Renal cortex interstitium (tissue), 11 donors: ENCODE data around the gene DNPH1. TPM values are rescaled to one million over a fixed set of nuclear protein-coding genes. Genes with fewer than 3 reads are reported as not detected.

Experiments used
- DNase-seq, 11 donors: peaks; one replicate each; pipeline ENCODE4 v3.0.0-alpha.2; 2013; ENCODE audit warnings: low read depth in 9 of 11, low spot score in 4 of 11; ENCODE audit errors: extremely low read depth in 1 of 11
- polyA plus RNA-seq, 3 donors: library from polyadenylated mRNA; unstranded; fragments of 120-200 nt; gene quantifications; one replicate each; pipeline ENCODE4 v1.2.1, GENCODE V29; 2013; ENCODE audit not compliant: insufficient read length in 3 of 3

Gene DNPH1
- polyA plus RNA-seq, 3 donors, result 45.2 to 91.1 (median 85.0) TPM

DNA sequence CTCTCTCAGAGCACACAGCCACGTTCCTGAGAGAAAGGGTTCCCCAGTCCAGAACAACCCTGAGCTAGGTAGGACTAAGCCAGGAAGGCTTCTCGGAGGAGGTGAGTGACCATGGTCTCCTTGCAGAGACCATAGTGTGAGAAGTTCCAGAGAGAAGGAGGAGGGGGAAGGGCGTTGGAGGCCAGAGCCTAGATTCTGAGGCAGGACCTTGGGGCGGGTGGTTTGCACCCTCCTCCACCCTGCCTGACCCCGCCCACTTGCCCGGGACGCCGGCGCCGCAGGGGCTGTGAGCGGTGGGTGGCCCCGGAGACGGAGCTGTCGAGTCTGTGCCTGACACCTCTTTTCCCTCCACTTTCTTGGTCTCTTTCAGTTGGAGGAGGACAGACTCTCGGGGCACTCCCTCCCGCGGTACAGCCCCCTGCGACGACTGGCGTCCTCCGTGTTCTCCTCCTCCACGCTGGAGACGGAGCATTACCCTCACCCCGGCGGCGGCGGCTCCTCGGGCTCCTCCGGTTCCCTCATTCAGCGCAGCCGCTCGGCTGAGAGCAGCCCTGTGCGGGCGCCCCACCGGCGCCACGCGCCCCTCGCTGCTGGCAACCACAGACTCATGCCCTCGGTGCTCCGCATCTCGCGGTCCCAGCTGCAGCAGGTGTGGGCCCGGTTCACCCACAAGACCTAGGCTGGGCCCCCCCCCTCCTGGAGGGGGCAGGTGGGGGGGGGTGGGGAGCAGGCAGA lies 40.2 kb upstream of the DNPH1 start:
- no peak for DNase-seq

DNA sequence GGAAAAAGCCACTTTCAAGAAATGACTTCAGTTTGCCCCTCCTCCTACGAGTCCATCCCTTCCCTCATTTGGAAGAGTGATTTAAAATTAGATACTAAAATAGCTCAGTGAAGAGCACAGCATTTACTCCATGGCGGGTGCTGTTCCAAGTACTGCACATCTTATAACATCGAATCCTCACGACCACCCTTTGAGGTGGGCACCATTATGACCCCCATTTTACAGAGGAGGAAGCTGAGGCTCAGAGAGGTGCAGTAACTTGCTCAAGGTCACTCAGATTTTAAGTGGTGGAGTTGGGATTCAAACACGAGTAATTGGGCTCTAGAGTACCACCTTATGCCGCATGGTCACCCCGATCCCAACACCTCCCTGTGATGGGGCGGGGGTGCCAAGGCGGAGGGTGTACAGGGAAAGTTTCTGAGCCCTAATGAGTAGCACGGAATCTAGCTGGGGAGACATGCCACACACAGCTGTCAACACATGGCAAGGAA lies 39.5 kb upstream of the DNPH1 start:
- DNase-seq, result no peak

DNA sequence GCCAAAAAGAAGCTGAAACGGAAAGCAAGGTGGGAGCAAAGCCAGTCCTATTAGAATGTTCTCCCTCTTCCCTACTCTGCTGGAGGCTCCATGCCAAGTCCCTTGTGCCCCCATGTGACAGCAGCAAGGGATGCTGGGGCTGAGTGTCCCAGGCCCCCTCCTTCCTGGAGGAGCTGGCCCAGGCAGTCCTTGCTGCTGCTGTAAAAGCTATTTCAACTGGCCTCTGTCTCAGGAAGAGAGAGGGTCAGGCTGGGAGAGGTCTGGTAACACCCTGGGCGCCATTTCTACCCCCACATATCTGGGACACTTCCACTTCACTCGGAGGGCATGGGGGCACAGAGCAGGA lies 39.0 kb upstream of the DNPH1 start:
- DNase-seq, result no peak

DNA sequence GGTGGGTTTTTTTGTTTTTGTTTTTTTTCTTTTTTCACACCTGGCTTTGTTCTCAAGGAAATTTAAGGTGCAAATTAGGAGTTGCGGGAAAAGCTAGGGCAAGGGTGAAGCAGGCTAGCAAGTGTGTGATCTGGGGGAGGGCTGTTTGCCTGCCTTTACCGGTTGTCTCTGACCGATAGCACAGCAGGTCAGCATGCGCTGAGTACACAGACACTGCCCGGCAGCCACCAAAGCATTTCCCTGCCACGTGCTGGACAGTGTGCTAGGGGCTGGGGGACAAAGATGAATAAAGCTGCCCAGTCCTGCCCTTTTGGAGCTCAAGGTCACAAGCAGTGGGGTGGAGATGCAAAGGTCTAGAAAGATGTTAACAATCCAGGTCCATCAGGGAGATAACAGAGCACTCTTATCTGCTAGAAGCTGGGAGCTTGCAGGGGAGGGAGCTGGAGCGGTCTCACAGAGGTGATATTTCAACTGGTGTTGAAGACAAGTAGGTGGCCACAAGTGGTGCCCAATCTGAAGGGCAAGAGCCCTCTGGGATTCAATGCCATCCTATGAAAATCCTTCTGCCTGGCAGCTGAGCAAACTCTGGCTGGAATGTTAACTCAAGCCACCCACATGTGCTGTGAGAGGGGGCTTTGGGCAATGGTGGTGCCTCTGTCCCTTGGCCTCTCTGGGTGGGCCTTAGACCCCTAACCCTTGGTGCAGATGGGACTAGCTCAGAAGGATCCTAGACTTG lies 38.5 kb upstream of the DNPH1 start:
- no peak for DNase-seq

DNA sequence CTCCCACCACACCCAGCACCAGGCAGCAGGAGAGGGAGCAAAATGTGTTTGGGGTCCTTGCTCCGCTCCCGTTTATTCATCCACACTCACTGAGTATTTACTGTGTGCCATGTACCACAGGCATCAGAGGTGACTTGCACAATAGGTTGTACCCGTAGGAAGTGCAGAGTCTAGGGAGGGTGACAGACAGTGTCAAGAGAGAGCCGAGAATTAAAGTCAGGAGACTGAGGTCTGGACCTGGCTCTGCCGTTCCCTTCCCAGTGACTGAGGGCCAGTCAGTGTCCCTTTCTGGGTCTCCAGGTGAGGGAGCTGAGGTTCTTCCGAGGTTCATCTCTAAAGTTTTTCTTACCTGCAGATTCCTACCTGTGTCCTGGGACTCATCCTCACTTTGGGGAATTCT lies 36.3 kb upstream of the DNPH1 start:
- DNase-seq, result no peak

DNA sequence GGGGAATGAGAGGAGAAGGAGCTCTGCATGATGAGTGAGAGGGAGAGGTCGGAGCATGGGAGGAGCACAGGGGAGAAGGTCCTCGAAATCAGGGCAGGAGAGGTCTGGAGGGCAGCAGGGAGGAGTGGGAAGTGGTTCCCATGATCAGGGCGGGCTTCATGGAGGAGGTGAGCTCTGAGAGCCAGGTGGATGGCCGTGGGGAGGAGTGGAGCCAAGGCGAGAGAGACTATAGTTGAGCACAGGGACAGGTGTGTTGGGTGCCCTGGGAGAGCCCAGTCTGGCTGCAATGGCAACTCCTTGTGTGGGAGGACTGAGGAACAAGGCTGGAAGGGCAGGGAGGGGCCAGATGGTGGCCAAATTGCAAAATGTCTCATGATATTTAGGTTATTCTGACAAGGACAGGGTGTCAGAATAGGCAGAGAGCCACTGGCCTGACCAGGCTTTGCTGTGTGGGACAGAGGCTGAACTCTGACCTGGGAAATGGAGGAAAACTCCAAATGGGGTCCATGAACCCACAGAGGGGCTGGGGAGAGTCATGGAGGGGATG lies 35.4 kb upstream of the DNPH1 start:
- DNase-seq, result no peak

DNA sequence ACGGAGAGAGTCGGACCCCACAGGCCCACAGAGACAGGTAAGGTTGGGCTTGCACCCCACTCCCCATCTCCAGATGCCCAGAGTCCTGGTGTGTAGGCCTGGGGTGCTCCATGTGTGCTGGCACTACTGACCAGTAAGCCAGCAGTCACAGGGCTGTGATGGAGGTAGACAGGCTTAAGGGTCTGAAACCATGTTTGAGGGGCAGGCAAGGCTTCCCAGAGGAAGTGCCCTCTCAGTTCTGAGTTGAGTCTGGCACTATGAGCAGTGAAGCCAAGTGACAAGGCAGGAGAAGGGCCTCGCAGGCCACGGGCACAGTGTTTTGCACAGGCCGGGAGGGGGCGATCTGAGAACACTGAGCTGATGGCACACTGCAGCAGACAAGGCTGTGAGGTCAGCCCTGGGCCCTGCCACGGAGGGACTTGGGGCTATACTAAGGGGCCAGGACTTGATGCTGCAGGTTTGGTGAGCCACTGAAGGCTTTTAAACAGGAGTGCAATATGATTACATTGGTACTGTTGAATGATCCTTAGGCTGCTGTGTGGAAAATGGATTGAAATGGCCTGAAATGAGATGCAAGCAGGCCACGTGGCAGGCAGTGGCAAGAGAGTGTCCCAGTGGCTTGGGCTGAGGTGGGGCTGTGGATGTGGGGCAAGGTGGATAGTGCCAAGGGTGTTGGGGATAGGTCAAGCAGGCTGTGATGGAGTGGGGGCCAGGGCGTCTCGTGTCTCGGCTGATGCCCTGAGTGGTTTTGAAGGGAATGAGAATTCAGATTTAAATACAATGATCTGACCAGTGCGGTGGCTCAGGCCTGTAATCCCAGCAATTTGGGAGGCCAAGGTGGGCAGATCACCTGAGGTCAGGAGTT lies 34.3 kb upstream of the DNPH1 start:
- DNase-seq, result no peak

DNA sequence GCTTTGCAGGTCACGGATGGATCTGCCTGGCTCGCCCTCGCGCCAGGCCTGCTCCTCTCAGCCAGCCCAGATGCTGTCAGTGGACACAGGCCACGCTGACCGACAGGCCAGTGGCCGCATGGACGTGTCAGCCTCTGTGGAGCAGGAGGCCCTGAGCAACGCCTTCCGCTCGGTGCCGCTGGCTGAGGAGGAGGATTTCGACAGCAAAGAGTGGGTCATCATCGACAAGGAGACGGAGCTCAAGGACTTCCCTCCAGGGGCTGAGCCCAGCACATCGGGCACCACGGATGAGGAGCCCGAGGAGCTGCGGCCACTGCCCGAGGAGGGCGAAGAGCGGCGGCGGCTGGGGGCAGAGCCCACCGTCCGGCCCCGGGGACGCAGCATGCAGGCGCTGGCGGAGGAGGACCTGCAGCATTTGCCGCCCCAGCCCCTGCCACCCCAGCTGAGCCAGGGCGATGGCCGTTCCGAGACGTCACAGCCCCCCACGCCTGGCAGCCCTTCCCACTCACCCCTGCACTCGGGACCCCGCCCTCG lies 33.6 kb upstream of the DNPH1 start:
- no peak for DNase-seq

DNA sequence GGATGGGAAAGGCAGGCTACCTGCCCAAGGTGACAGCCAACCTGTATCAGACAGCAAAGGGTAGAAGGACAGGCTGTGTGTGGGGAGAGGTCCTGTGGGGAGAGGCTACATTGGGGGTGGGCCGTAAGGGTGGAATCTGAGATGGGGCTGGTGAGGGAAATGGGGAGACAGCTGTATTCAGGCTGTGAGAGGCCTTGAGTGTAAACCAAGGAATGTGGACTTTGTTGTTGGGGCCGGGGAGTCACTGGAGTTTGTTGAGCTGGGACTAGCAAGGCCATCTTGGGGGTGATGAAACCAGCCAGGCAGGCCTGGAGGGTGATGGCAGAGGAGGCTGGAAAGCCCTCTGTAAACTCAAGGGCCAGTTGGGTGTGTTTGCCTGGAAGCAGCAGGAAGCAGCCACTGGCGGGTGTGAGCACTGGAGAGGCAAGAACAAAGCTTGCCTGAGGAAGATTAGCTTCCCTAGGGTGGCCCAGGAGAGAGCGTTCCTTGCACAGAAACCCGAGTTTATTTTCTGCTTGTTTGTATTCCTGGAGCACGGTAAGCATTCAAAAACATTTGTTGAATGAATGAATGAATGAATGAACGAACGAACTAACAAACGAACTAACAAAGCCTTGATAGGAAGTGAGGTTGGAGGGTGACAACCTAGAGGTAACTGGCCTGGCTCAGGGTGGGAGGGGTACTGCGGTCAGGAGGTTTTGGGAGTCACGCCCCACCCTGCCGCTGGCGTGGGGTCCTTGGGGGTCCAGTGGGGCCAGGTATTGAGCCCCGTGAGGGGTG lies 32.9 kb upstream of the DNPH1 start:
- no peak for DNase-seq

DNA sequence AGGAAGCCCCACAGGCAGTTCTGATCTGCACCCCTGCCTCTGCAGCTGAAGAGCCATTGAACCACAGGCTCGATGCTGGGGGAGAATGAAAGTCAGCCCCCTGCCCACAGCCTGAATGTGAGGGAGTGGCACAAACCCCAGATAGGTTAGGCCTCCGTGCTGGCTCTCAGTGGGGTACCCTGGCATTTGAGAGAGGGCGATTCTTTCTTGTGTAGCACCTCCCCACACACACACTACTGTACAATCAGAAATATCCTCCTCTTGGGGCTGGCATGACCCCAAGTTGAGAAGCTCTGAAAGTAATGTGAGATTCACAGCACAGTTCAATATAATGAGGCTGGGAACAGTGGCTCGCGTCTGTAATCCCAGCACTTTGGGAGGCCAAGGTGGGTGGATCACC lies 31.9 kb upstream of the DNPH1 start:
- DNase-seq, result no peak

DNA sequence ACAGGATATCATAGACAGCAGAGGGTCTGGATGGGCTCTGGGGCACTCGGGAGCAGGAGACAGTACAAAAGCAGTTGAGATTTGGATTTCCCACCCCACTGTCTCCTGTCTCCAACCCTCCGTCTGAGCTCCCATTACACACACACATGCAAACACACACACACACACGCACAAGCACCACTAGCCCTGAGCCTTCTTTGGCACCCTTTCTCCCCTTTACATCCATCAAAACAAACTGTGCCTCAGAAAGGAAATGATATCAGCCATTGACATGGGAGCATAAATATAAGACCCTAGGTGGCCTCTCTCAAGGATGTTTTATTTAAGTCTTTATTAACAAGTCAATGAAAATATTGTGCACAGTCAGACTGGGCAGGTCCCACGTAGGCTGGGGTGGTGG lies 31.5 kb upstream of the DNPH1 start:
- no peak for DNase-seq

DNA sequence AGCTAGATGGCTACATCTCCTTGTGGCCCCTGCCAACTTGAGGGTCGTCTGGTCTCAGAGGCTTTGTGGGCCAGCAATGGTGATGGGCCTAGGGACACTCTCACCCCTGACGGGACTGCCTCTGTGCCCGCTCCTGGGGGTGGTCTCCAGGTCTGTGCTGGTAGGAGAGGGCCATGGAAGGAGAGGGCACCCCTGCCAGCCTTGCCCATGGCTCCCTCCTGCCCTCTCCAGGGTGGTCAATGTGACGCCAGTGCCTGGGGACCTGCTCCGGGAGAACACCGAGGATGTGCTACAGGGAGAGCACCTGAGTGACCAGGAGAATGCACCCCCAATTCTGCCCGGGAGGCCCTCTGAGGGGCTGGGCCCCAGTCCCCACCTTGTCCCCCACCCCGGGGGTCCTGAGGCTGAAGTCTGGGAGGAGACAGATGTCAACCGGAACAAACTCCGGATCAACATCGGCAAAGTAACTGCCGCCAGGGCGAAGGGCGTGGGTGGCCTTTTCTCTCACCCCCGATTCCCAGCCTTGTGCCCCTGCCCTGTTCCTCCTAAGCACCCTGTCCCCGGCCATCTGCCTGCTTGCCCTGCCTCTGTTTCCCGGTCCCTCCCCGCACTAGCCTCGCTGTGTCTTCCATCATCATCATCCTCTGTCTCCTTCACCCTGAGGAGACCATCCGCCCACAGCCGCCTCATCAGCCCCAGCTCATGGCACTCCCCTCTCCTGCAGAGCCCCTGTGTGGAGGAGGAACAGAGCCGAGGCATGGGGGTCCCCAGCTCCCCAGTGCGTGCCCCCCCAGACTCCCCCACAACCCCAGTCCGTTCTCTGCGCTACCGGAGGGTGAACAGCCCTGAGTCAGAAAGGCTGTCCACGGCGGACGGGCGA lies 29.8 kb upstream of the DNPH1 start:
- no peak for DNase-seq

DNA sequence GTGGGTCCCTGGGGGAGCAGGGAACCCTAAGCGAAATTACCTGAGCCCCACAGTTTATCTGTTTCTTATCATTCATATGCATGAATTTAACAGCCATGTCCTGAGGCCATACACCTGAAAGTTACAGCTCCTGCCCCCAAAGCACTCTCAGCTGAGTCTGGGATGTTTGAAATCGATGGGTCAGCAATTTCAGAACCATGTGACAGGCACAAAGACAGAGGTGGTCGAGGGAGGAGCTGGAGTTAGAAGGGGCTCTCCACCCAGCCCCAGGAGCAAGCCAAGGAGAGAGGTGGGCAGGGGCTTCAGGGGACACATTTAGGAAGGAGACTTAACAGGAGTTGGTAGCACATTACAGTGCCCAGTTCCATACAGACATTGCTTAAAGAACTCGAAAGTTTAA lies 28.9 kb upstream of the DNPH1 start:
- DNase-seq, result no peak

DNA sequence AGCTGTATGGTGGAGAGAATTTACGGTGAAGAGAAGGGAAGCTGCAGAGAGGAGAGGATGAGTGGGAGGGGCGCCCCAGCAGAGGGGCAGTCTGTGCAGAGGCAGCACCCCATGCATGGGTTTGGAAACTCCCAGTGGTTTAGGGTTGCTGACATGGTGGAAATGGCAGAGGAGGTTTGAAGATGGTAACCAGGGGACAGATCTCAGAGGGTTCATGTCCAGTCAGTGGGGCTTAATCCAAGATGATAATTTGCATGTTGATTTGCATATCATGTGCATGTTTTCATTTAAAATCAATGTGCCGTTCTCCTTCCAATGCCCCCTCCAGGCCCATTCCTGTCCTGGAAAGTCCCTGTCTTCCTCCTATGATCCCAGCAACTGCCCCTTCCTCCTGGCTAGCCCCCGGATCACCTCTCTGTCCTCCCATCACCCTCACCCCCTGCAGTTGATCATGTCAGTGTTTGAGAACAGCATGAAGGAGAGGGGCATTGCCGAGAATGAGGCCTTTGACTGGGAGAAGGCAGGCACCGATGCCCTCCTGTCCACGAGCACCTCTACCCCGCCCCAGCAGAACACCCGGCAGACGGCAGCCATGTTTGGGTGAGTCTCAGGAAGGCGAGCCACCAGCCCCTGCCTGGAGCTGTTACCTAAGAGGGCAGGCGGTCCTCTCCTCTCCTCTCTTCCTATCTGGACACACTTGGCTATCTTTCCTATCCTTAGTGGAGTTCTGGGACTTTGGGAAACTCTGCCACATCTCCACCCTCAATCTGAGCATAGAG lies 28.3 kb upstream of the DNPH1 start:
- DNase-seq, result no peak

DNA sequence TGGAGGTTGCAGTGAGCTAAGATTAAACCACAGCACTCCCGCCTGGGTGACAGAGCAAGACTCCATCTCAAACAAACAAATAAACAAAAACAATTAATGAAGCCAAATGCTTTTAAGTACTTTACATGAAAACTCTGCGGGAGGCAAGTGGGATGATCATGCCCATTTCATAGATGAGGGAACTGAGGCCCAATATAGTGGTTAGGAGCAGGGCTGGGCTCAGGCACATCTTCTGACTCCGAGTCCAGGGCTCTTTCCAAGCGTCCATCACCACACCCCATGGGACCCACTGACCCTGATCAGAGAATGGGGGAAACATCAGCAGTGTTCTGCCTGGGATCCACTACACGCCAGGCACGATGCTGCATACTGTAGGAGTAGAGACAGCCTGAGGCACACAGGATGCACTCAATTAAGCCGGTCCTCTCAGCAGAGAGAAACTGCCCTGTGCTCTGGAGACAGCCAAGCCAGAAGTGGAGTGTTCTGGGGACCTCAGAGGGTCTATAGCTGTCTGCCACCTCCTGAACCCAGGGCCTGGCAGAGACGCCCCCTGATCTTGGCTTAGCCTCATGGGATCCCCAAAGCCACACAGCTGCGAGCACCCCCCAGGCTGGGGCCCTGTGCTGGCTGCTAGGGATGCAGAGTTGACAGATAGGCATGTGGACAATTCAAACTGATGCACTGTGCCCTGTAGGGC lies 27.5 kb upstream of the DNPH1 start:
- no peak for DNase-seq

DNA sequence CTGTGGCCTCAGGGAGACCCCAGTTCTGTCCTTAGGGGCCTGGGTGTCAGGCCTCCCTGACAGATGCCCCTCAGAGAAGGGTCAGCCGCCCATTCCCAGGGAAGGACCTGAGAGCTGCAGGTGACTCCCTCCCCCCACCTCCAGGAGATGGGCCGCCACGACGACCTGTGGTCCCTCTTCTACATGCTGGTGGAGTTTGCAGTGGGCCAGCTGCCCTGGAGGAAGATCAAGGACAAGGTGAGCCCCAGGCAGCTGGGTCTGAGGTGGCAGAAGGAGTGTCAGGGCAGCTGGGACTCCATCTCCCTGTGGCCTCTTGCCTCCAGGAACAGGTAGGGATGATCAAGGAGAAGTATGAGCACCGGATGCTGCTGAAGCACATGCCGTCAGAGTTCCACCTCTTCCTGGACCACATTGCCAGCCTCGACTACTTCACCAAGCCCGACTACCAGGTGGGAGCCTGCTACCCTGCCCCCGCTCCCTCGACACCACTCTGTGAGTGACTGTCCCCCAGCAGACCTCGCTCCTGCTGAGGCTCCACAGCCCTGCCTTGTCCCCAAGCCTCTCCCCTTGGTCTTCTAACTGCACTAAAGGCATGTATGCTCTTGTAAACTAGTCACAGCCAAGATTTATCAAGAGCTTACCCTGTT lies 26.2 kb upstream of the DNPH1 start:
- DNase-seq, result no peak
